Psoas muscle (tissue), 8 donors: ENCODE results near the gene PFAS. TPM values are rescaled to one million over a fixed set of nuclear protein-coding genes. Genes with fewer than 3 reads are reported as not detected.

Experiments used
- ATAC-seq, 4 donors: fragments of 200-7000 bp; cut with Tn5 transposase; one replicate each; pipeline ENCODE4 v1.9.1; 2020; ENCODE audit warnings: moderate library complexity in 3 of 4, mild to moderate bottlenecking in 2 of 4
- DNase-seq, 2 donors: peaks; one replicate each; pipeline ENCODE4 v3.0.0-alpha.2; 2020
- H3K27ac ChIP-seq: fragments of 200-600 bp; one replicate; pipeline ENCODE4 v1.8.0; 2022
- H3K27me3 ChIP-seq, 3 donors: fragments of 200-600 bp in 1 of 3; one replicate each; pipeline versions ENCODE4 v1.6.1 to v1.8.0; 2013 to 2022; ENCODE audit warnings: low read length in 2 of 3, mild to moderate bottlenecking in 2 of 3, moderate library complexity in 1 of 3; ENCODE audit not compliant: insufficient read depth in 3 of 3
- H3K36me3 ChIP-seq, 2 donors: fragments of 200-600 bp in 1 of 2; one replicate each; pipeline versions ENCODE4 v1.6.1 to v1.8.0; 2013 to 2022; ENCODE audit warnings: low read depth in 1 of 2, mild to moderate bottlenecking in 1 of 2, moderate library complexity in 1 of 2; ENCODE audit not compliant: insufficient read depth in 1 of 2
- H3K4me1 ChIP-seq: fragments of 200-600 bp; one replicate; pipeline ENCODE4 v1.8.0; 2022
- H3K4me3 ChIP-seq: fragments of 200-600 bp; one replicate; pipeline ENCODE4 v1.8.0; 2022; ENCODE audit warnings: mild to moderate bottlenecking
- H3K9me3 ChIP-seq: fragments of 200-600 bp; one replicate; pipeline ENCODE4 v1.8.0; 2022
- WGBS, 3 donors: extraction: QIAGEN DNeasy Blood & Tissue Kit; methylation state at CpG; one replicate each; pipeline versions ENCODE4 v1.1.6 to v1.1.7; 2013; 5-methylcytosine and 5-hydroxymethylcytosine counted together
- intact Hi-C, 2 donors: fragments of 100-400 bp; cut with DNase I; formaldehyde crosslinking; loops; one replicate each; pipeline versions ENCODE4 v1.11.0 to v1.14.2; 2022
- polyA plus RNA-seq, 3 donors: library from polyadenylated mRNA; stranded (reverse); fragments of 200-250 nt; gene quantifications; one replicate each; pipeline ENCODE4 v1.2.3, GENCODE V29; 2013
- total RNA-seq, 4 donors: library from RNA; stranded (reverse); fragmentation: NEBNext Ultra II Directional in 2 of 4; extraction: Animal tissue kit (Norgen Biotek cat#: 25700) in 2 of 4; gene quantifications; one replicate each; pipeline versions ENCODE4 v1.2.1 to v1.2.4, GENCODE V29; 2021 to 2023
- TF ChIP-seq, protein P1 (sequence below): fragments of 200-600 bp; IDR thresholded peaks from one replicate; pipeline ENCODE4 v1.8.0; 2022; ENCODE audit warnings: antibody characterized with exemption
- donor health status: healthy with polysubstance abuse.
- donor health status: DM: no; HTN: no; CAD: no; lungs with moderate emphysema.
- donor health status: Bipolar disorder and iron deficiency.
- donor health status: healthy.
- donor health status: DM: yes; HTN: yes; CAD: no.
- donor health status: DM: no; HTN: no; CAD: no.
- donor health status: DM: no; HTN: no; CAD: no.
- donor health status: DM: yes; HTN: yes; CAD: no.

Gene PFAS
- total and polyA plus RNA-seq, 7 donors, result 4.9 to 15.6 (median 10.7) TPM

DNA sequence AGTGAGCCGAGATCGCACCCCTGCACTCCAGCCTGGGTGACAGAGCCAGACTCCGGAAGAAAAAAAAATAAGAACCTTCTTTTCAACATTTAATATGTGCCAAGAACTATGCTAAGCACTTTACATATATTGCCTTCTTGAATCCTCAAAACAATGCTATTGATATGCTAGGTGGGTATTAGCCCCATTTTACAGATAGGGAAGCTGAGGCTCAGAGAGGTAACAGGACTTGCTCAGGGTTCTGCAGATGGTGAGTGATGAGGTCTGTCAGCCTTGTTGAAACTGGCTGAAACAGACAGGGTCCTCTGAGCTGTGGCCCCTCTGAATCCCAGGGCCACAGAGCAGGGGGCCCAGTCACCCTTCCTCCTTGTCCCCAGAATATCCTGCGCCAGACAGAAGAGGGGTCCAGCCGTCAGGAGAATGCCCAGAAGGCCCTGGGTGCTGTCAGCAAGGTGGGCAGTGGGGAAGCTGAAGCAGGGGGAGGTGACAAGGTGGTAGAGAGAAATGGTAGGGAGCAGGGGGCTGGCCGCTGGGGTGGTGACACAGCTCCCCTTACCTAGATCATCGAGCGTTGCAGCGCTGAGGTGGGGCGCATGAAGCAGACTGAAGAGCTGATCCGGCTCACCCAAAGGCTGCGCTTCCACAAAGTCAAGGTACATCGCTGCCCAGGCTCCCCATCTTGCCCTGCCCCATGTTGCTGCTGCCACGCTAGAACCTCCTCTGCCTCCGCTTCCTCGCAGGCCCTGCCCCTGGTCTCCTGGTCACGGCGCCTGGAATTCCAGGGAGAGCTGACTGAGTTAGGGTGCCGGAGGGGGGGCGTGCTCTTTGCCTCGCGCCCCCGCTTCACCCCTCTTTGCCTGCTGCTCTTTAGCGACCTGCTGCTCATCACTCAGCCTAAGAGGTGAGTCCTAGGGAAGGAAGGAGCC, 69.2 kb downstream of the PFAS start:
- Histone ChIP-seq H3K9me3 (no peaks in the 10 kb centered on the region), H3K4me3 (no peak overlapping the region), H3K27me3 (peaks cover 0 to 29% (median 2%) of the 10 kb centered on the region in 3 donors), H3K36me3 (peaks cover 0 to 12% of the 10 kb centered on the region in 2 donors), H3K27ac (no peak overlapping the region), H3K4me1 (no peaks in the 10 kb centered on the region)
- 69 to 75% (median 70%) methylated on average over 23 to 24 of the region's 24 CpGs for WGBS, 3 donors
- no peak for DNase-seq
- TF ChIP-seq, protein P1, sequence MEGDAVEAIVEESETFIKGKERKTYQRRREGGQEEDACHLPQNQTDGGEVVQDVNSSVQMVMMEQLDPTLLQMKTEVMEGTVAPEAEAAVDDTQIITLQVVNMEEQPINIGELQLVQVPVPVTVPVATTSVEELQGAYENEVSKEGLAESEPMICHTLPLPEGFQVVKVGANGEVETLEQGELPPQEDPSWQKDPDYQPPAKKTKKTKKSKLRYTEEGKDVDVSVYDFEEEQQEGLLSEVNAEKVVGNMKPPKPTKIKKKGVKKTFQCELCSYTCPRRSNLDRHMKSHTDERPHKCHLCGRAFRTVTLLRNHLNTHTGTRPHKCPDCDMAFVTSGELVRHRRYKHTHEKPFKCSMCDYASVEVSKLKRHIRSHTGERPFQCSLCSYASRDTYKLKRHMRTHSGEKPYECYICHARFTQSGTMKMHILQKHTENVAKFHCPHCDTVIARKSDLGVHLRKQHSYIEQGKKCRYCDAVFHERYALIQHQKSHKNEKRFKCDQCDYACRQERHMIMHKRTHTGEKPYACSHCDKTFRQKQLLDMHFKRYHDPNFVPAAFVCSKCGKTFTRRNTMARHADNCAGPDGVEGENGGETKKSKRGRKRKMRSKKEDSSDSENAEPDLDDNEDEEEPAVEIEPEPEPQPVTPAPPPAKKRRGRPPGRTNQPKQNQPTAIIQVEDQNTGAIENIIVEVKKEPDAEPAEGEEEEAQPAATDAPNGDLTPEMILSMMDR, result no peak
- no peak for ATAC-seq
- intact Hi-C loops, result no loop called here

Other genes starting within 250 kb of the PFAS start
- not detected for gene GUCY2D, start 246.7 kb upstream of the PFAS start, total RNA-seq
- gene GUCY2D, start 246.7 kb upstream of the PFAS start, polyA plus RNA-seq, result not detected
- under 1 TPM in 3 of 4 donors, not detected in 1; 0.13 to 0.42 (median 0.32) TPM for gene ALOX15B, start 210.2 kb upstream of the PFAS start, total RNA-seq
- 1 to 10 TPM in 1 of 3 donors, under 1 TPM in 1, not detected in 1; 0.09 to 1.1 TPM for gene ALOX15B, start 210.2 kb upstream of the PFAS start, polyA plus RNA-seq
- gene ALOX12B, start 161.6 kb upstream of the PFAS start, total RNA-seq, result not detected
- not detected for gene ALOX12B, start 161.6 kb upstream of the PFAS start, polyA plus RNA-seq
- gene ALOXE3, start 130.8 kb upstream of the PFAS start, total RNA-seq, result not detected
- under 1 TPM in 1 of 3 donors, not detected in 2; 0.42 TPM for gene ALOXE3, start 130.8 kb upstream of the PFAS start, polyA plus RNA-seq
- gene HES7, start 125.2 kb upstream of the PFAS start, total RNA-seq, result under 1 TPM in 1 of 4 donors, not detected in 3; 0.30 TPM
- under 1 TPM in 1 of 3 donors, not detected in 2; 0.10 TPM for gene HES7, start 125.2 kb upstream of the PFAS start, polyA plus RNA-seq
- 100 to 1,000 TPM in 3 of 4 donors, 10 to 100 TPM in 1; 48.9 to 278 (median 166) TPM for gene PER1, start 96.9 kb upstream of the PFAS start, total RNA-seq
- 100 to 1,000 TPM; 133 to 173 (median 145) TPM for gene PER1, start 96.9 kb upstream of the PFAS start, polyA plus RNA-seq
- 10 to 100 TPM; 39.7 to 59.2 (median 49.8) TPM for gene VAMP2, start 86.3 kb upstream of the PFAS start, total RNA-seq
- 10 to 100 TPM; 33.2 to 49.5 (median 35.2) TPM for gene VAMP2, start 86.3 kb upstream of the PFAS start, polyA plus RNA-seq
- 1 to 10 TPM; 1.2 to 4.7 (median 2.9) TPM for gene TMEM107, start 72.9 kb upstream of the PFAS start, total RNA-seq
- 1 to 10 TPM; 1.5 to 1.9 (median 1.8) TPM for gene TMEM107, start 72.9 kb upstream of the PFAS start, polyA plus RNA-seq
- 10 to 100 TPM in 1 of 4 donors, 1 to 10 TPM in 3; 8.8 to 11.2 (median 9.7) TPM for gene BORCS6, start 59.1 kb upstream of the PFAS start, total RNA-seq
- 10 to 100 TPM; 12.2 to 19.3 (median 13.7) TPM for gene BORCS6, start 59.1 kb upstream of the PFAS start, polyA plus RNA-seq
- gene AURKB, start 38.7 kb upstream of the PFAS start, total RNA-seq, result 1 to 10 TPM in 1 of 4 donors, not detected in 3; 1.1 TPM
- gene AURKB, start 38.7 kb upstream of the PFAS start, polyA plus RNA-seq, result under 1 TPM in 1 of 3 donors, not detected in 2; 0.39 TPM
- gene CTC1, start 1.2 kb upstream of the PFAS start, total RNA-seq, result 10 to 100 TPM; 11.0 to 19.6 (median 13.7) TPM
- 1 to 10 TPM; 2.7 to 6.3 (median 4.6) TPM for gene CTC1, start 1.2 kb upstream of the PFAS start, polyA plus RNA-seq
- 10 to 100 TPM in 3 of 4 donors, 1 to 10 TPM in 1; 9.0 to 16.3 (median 11.7) TPM for gene RANGRF, start 39.4 kb downstream of the PFAS start, total RNA-seq
- 10 to 100 TPM; 17.8 to 24.3 (median 22.1) TPM for gene RANGRF, start 39.4 kb downstream of the PFAS start, polyA plus RNA-seq
- gene SLC25A35, start 46.1 kb downstream of the PFAS start, total RNA-seq, result 1 to 10 TPM in 3 of 4 donors, under 1 TPM in 1; 0.69 to 2.5 (median 1.5) TPM
- gene SLC25A35, start 46.1 kb downstream of the PFAS start, polyA plus RNA-seq, result 1 to 10 TPM in 2 of 3 donors, under 1 TPM in 1; 0.82 to 4.2 (median 1.1) TPM
- 10 to 100 TPM in 2 of 4 donors, 1 to 10 TPM in 2; 6.2 to 13.6 (median 10.7) TPM for gene ARHGEF15, start 61.0 kb downstream of the PFAS start, total RNA-seq
- gene ARHGEF15, start 61.0 kb downstream of the PFAS start, polyA plus RNA-seq, result 10 to 100 TPM in 1 of 3 donors, 1 to 10 TPM in 2; 4.9 to 14.5 (median 5.4) TPM
- not detected for gene ODF4, start 90.6 kb downstream of the PFAS start, total RNA-seq
- not detected for gene ODF4, start 90.6 kb downstream of the PFAS start, polyA plus RNA-seq
- gene RPL26, start 133.9 kb downstream of the PFAS start, total RNA-seq, result 1,000 to 10,000 TPM in 3 of 4 donors, 100 to 1,000 TPM in 1; 994 to 1,548 (median 1,386) TPM
- gene RPL26, start 133.9 kb downstream of the PFAS start, polyA plus RNA-seq, result 1,000 to 10,000 TPM; 2,500 to 4,614 (median 2,501) TPM
- gene RNF222, start 148.5 kb downstream of the PFAS start, total RNA-seq, result not detected
- not detected for gene RNF222, start 148.5 kb downstream of the PFAS start, polyA plus RNA-seq
- gene NDEL1, start 186.6 kb downstream of the PFAS start, total RNA-seq, result 10 to 100 TPM; 24.6 to 54.8 (median 44.7) TPM
- 10 to 100 TPM; 34.2 to 79.2 (median 37.6) TPM for gene NDEL1, start 186.6 kb downstream of the PFAS start, polyA plus RNA-seq